Right kidney (tissue), 1 donor: Measurements from ENCODE around the gene CCDC57.
"Not testable (repeated sequence)": the region's sequence is repeated elsewhere in the genome, so short reads cannot be mapped to it uniquely, and the experiment has no call there.

Source experiments
- DNase-seq: peaks from one replicate; pipeline ENCODE4 v3.0.0-alpha.2; 2016

CCDC57 gene

GRCh38 chr17:82152556-82153294 is 59.9 kb downstream of the CCDC57 start:
- no peak for DNase-seq

GRCh38 chr17:82152114-82152513 is 60.5 kb downstream of the CCDC57 start:
- DNase-seq = no peak

- no peak for DNase-seq
Observed at GRCh38 chr17:82151106-82151957, 61.3 kb downstream of the CCDC57 start.

GRCh38 chr17:82149401-82150099 is 63.1 kb downstream of the CCDC57 start:
- no peak for DNase-seq

GRCh38 chr17:82148997-82149396 is 63.6 kb downstream of the CCDC57 start:
- no peak for DNase-seq

- DNase-seq = no peak
Observed at GRCh38 chr17:82148011-82148410, 64.6 kb downstream of the CCDC57 start.

- DNase-seq = no peak
Observed at GRCh38 chr17:82146663-82147654, 65.7 kb downstream of the CCDC57 start.

GRCh38 chr17:82145550-82146155 is 67.0 kb downstream of the CCDC57 start:
- DNase-seq = no peak

- DNase-seq = no peak
Observed at GRCh38 chr17:82143333-82143732, 69.3 kb downstream of the CCDC57 start.

GRCh38 chr17:82139961-82140360 is 72.7 kb downstream of the CCDC57 start:
- not testable (repeated sequence) for DNase-seq

GRCh38 chr17:82138511-82138992 is 74.1 kb downstream of the CCDC57 start:
- no peak for DNase-seq

- DNase-seq = no peak
Observed at GRCh38 chr17:82134101-82134500, 78.5 kb downstream of the CCDC57 start.

GRCh38 chr17:82133166-82133953 is 79.3 kb downstream of the CCDC57 start:
- DNase-seq = not testable (repeated sequence)

- no peak for DNase-seq
Observed at GRCh38 chr17:82129095-82129494, 83.5 kb downstream of the CCDC57 start.

GRCh38 chr17:82128287-82128686 is 84.4 kb downstream of the CCDC57 start:
- no peak for DNase-seq

- no peak for DNase-seq
Observed at GRCh38 chr17:82127704-82128103, 84.9 kb downstream of the CCDC57 start.

- no peak for DNase-seq
Observed at GRCh38 chr17:82127315-82127595, 85.4 kb downstream of the CCDC57 start.

- DNase-seq = no peak
Observed at GRCh38 chr17:82126556-82127314, 85.9 kb downstream of the CCDC57 start.

- no peak for DNase-seq
Observed at GRCh38 chr17:82124101-82124500, 88.5 kb downstream of the CCDC57 start.
